ENCODE measurements around the gene SKAP2.

The SKAP2 gene

GRCh38 chr7:26691406-26691805 is 173.0 kb downstream of the SKAP2 start:
- no peaks in the 10 kb centered on the region for H3K27me3 ChIP-seq (ENCODE audit: control insufficient read depth in 1 of 2, insufficient read depth in 2 of 2, low read length in 2 of 2)
- no peak overlapping the region for H3K4me3 ChIP-seq (ENCODE audit: low read depth in 1 of 2, low read length in 2 of 2)
- no peak overlapping the region for H3K9ac ChIP-seq (ENCODE audit: low read length)
- no peaks in the 10 kb centered on the region for H3K4me1 ChIP-seq (ENCODE audit: insufficient read depth, low read length)
- no peaks in the 10 kb centered on the region for H3K36me3 ChIP-seq (ENCODE audit: insufficient read depth, low read length)
- H3K9me3 ChIP-seq (ENCODE audit: low read length): no peaks in the 10 kb centered on the region
- H3K27ac ChIP-seq (ENCODE audit: low read depth, low read length): no peak overlapping the region

DNA sequence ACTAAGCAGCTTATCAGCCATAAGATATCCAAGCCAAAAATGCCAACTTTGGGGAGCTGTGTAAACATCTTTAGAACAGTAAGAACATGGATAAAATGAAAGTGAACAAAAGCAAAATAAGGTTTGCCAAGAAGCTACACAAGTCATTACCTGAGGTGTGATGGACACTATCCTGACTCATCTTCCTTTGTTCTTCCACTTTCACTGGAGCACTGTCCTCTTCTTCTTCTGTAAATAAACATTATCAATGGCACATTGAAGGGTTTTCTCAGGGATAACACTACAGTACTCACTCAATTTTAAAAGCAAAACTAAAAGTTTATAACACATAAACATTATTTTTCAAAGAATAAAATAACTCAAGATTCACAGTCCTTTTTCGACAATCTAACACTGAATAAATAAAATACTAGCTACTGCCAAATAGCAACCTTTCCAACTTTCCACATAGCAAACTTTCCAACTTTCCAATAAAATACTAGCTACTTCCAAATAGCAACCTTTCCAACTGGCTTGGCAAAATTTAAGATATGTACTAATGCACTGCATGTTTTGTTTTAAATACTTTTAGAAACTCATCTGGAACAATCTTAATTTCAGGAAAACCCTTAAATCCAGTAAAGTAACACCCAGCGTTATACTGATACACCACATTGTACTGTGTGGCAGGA is 174.1 kb downstream of the SKAP2 start:
- Histone ChIP-seq H3K27me3 (ENCODE audit: control insufficient read depth in 1 of 2, insufficient read depth in 2 of 2, low read length in 2 of 2) (no peaks in the 10 kb centered on the region), H3K4me1 (ENCODE audit: insufficient read depth, low read length) (no peaks in the 10 kb centered on the region)

GRCh38 chr7:26688936-26689506 is 175.4 kb downstream of the SKAP2 start:
- Histone ChIP-seq H3K27me3 (ENCODE audit: control insufficient read depth in 1 of 2, insufficient read depth in 2 of 2, low read length in 2 of 2) (no peaks in the 10 kb centered on the region), H3K27ac (ENCODE audit: low read depth, low read length) (no peak overlapping the region)

More for the DNA sequence above, 174.1 kb downstream of the SKAP2 start:
- Histone ChIP-seq H3K9me3 (ENCODE audit: low read length) (no peaks in the 10 kb centered on the region), H3K27ac (ENCODE audit: low read depth, low read length) (no peak overlapping the region), H3K4me3 (ENCODE audit: low read depth in 1 of 2, low read length in 2 of 2) (no peak overlapping the region), H3K9ac (ENCODE audit: low read length) (no peak overlapping the region), H3K36me3 (ENCODE audit: insufficient read depth, low read length) (no peaks in the 10 kb centered on the region)

DNA sequence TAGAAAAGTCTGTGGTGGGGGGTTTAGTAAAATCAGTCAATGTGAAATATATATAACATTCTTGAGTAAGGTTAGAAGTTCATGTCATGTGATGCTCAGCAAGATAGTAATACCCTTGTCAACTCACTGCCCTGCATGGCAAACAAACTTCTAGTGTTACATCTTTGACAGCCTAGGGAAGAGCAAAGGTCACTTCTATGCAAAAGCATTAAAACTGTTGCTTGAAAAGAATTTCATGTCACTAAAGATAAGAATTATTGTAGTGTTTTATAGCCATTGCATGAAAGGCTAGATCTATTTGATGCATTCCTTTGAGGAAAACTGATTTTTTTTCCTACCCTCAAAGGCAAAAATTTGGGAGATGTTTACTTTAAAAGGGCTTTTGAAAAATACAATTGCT is 176.0 kb downstream of the SKAP2 start:
- Histone ChIP-seq H3K9me3 (ENCODE audit: low read length) (no peaks in the 10 kb centered on the region), H3K27me3 (ENCODE audit: control insufficient read depth in 1 of 2, insufficient read depth in 2 of 2, low read length in 2 of 2) (no peaks in the 10 kb centered on the region), H3K4me3 (ENCODE audit: low read depth in 1 of 2, low read length in 2 of 2) (no peak overlapping the region), H3K36me3 (ENCODE audit: insufficient read depth, low read length) (no peaks in the 10 kb centered on the region), H3K27ac (ENCODE audit: low read depth, low read length) (no peak overlapping the region), H3K9ac (ENCODE audit: low read length) (no peak overlapping the region), H3K4me1 (ENCODE audit: insufficient read depth, low read length) (no peaks in the 10 kb centered on the region)

More at GRCh38 chr7:26688936-26689506, 175.4 kb downstream of the SKAP2 start:
- Histone ChIP-seq H3K9ac (ENCODE audit: low read length) (no peak overlapping the region), H3K36me3 (ENCODE audit: insufficient read depth, low read length) (no peaks in the 10 kb centered on the region), H3K9me3 (ENCODE audit: low read length) (no peaks in the 10 kb centered on the region), H3K4me1 (ENCODE audit: insufficient read depth, low read length) (no peaks in the 10 kb centered on the region), H3K4me3 (ENCODE audit: low read depth in 1 of 2, low read length in 2 of 2) (no peak overlapping the region)

- Histone ChIP-seq H3K4me3 (ENCODE audit: low read depth in 1 of 2, low read length in 2 of 2) (no peak overlapping the region), H3K27ac (ENCODE audit: low read depth, low read length) (no peak overlapping the region), H3K27me3 (ENCODE audit: control insufficient read depth in 1 of 2, insufficient read depth in 2 of 2, low read length in 2 of 2) (no peaks in the 10 kb centered on the region), H3K36me3 (ENCODE audit: insufficient read depth, low read length) (no peaks in the 10 kb centered on the region), H3K4me1 (ENCODE audit: insufficient read depth, low read length) (no peaks in the 10 kb centered on the region), H3K9ac (ENCODE audit: low read length) (no peak overlapping the region), H3K9me3 (ENCODE audit: low read length) (no peaks in the 10 kb centered on the region)
These were observed 177.4 kb downstream of the SKAP2 start for GRCh38 chr7:26687032-26687431.

GRCh38 chr7:26686448-26686981 is 177.9 kb downstream of the SKAP2 start:
- Histone ChIP-seq H3K27ac (ENCODE audit: low read depth, low read length) (no peak overlapping the region), H3K27me3 (ENCODE audit: control insufficient read depth in 1 of 2, insufficient read depth in 2 of 2, low read length in 2 of 2) (no peaks in the 10 kb centered on the region), H3K9me3 (ENCODE audit: low read length) (no peaks in the 10 kb centered on the region), H3K9ac (ENCODE audit: low read length) (no peak overlapping the region), H3K4me1 (ENCODE audit: insufficient read depth, low read length) (no peaks in the 10 kb centered on the region), H3K36me3 (ENCODE audit: insufficient read depth, low read length) (no peaks in the 10 kb centered on the region), H3K4me3 (ENCODE audit: low read depth in 1 of 2, low read length in 2 of 2) (no peak overlapping the region)

GRCh38 chr7:26685606-26686005 is 178.8 kb downstream of the SKAP2 start:
- no peak overlapping the region for H3K27ac ChIP-seq (ENCODE audit: low read depth, low read length)
- H3K27me3 ChIP-seq (ENCODE audit: control insufficient read depth in 1 of 2, insufficient read depth in 2 of 2, low read length in 2 of 2): no peaks in the 10 kb centered on the region

GRCh38 chr7:26684447-26684846 is 179.9 kb downstream of the SKAP2 start:
- Histone ChIP-seq H3K9ac (ENCODE audit: low read length) (no peak overlapping the region), H3K27ac (ENCODE audit: low read depth, low read length) (no peak overlapping the region), H3K4me1 (ENCODE audit: insufficient read depth, low read length) (no peaks in the 10 kb centered on the region), H3K9me3 (ENCODE audit: low read length) (no peaks in the 10 kb centered on the region), H3K36me3 (ENCODE audit: insufficient read depth, low read length) (no peaks in the 10 kb centered on the region), H3K4me3 (ENCODE audit: low read depth in 1 of 2, low read length in 2 of 2) (no peak overlapping the region), H3K27me3 (ENCODE audit: control insufficient read depth in 1 of 2, insufficient read depth in 2 of 2, low read length in 2 of 2) (no peaks in the 10 kb centered on the region)

More at GRCh38 chr7:26685606-26686005, 178.8 kb downstream of the SKAP2 start:
- Histone ChIP-seq H3K9ac (ENCODE audit: low read length) (no peak overlapping the region), H3K4me1 (ENCODE audit: insufficient read depth, low read length) (no peaks in the 10 kb centered on the region), H3K4me3 (ENCODE audit: low read depth in 1 of 2, low read length in 2 of 2) (no peak overlapping the region), H3K9me3 (ENCODE audit: low read length) (no peaks in the 10 kb centered on the region), H3K36me3 (ENCODE audit: insufficient read depth, low read length) (no peaks in the 10 kb centered on the region)

GRCh38 chr7:26683277-26683676 is 181.1 kb downstream of the SKAP2 start:
- no peaks in the 10 kb centered on the region for H3K27me3 ChIP-seq (ENCODE audit: control insufficient read depth in 1 of 2, insufficient read depth in 2 of 2, low read length in 2 of 2)
- no peak overlapping the region for H3K4me3 ChIP-seq (ENCODE audit: low read depth in 1 of 2, low read length in 2 of 2)
- H3K9me3 ChIP-seq (ENCODE audit: low read length): no peaks in the 10 kb centered on the region
- no peaks in the 10 kb centered on the region for H3K4me1 ChIP-seq (ENCODE audit: insufficient read depth, low read length)
- no peak overlapping the region for H3K9ac ChIP-seq (ENCODE audit: low read length)
- H3K27ac ChIP-seq (ENCODE audit: low read depth, low read length): no peak overlapping the region
- no peaks in the 10 kb centered on the region for H3K36me3 ChIP-seq (ENCODE audit: insufficient read depth, low read length)

GRCh38 chr7:26681819-26682418 is 182.5 kb downstream of the SKAP2 start:
- H3K36me3 ChIP-seq (ENCODE audit: insufficient read depth, low read length): no peaks in the 10 kb centered on the region
- no peak overlapping the region for H3K27ac ChIP-seq (ENCODE audit: low read depth, low read length)
- no peaks in the 10 kb centered on the region for H3K4me1 ChIP-seq (ENCODE audit: insufficient read depth, low read length)
- H3K9ac ChIP-seq (ENCODE audit: low read length): no peak overlapping the region
- no peak overlapping the region for H3K4me3 ChIP-seq (ENCODE audit: low read depth in 1 of 2, low read length in 2 of 2)
- H3K27me3 ChIP-seq (ENCODE audit: control insufficient read depth in 1 of 2, insufficient read depth in 2 of 2, low read length in 2 of 2): no peaks in the 10 kb centered on the region
- no peaks in the 10 kb centered on the region for H3K9me3 ChIP-seq (ENCODE audit: low read length)

DNA sequence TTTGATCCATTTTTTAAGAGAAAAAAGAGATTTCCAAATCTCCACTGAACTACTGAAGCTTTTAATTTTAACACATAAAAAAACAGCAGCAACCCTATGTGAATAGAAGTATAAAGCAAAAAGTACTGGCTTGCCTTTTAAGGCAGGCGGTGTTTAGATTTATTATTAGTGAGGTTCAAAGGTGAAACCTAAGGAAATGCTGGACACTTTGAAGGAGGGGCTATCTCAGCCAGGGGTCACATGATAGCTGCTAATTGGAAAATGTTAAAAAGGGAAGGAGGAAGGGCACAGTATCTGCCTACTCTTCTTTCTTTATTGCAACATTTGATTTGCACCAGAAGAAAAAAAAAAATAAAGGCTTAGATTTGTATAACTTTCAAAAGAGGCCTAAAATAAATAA is 183.8 kb downstream of the SKAP2 start:
- Histone ChIP-seq H3K27me3 (ENCODE audit: control insufficient read depth in 1 of 2, insufficient read depth in 2 of 2, low read length in 2 of 2) (no peaks in the 10 kb centered on the region), H3K9me3 (ENCODE audit: low read length) (no peaks in the 10 kb centered on the region), H3K27ac (ENCODE audit: low read depth, low read length) (no peak overlapping the region), H3K4me1 (ENCODE audit: insufficient read depth, low read length) (no peaks in the 10 kb centered on the region), H3K4me3 (ENCODE audit: low read depth in 1 of 2, low read length in 2 of 2) (no peak overlapping the region), H3K9ac (ENCODE audit: low read length) (no peak overlapping the region), H3K36me3 (ENCODE audit: insufficient read depth, low read length) (no peaks in the 10 kb centered on the region)

Data from muscle layer of colon (tissue), 2 donors.